Activated CD8-positive, alpha-beta memory T cell treated with anti-CD3 and anti-CD28 coated beads for 36 hours (primary cell): ENCODE measurements around the gene MAOB. TPM values are rescaled to one million over a fixed set of nuclear protein-coding genes. Genes with fewer than 3 reads are reported as not detected.
"Not testable (repeated sequence)": the region's sequence is repeated elsewhere in the genome, so short reads cannot be mapped to it uniquely, and the experiment has no call there.

Experiments used
- CTCF ChIA-PET: fragments of 350-600 bp; sonication (Branson Sonifier 250); formaldehyde crosslinking; loops from one replicate; lab custom pipeline; 2021; ENCODE audit warnings: antibody characterized with exemption; lab: Charles Lee
- POLR2A ChIA-PET: fragments of 350-600 bp; sonication (Branson Sonifier 250); formaldehyde crosslinking; loops from one replicate; lab custom pipeline; 2021; ENCODE audit warnings: antibody characterized with exemption; lab: Charles Lee
- total RNA-seq, 2 experiments: library from RNA; stranded (reverse); gene quantifications; one replicate each; pipeline ENCODE4 v1.2.3, GENCODE V29; 2021

Gene MAOB
- not detected for total RNA-seq

DNA sequence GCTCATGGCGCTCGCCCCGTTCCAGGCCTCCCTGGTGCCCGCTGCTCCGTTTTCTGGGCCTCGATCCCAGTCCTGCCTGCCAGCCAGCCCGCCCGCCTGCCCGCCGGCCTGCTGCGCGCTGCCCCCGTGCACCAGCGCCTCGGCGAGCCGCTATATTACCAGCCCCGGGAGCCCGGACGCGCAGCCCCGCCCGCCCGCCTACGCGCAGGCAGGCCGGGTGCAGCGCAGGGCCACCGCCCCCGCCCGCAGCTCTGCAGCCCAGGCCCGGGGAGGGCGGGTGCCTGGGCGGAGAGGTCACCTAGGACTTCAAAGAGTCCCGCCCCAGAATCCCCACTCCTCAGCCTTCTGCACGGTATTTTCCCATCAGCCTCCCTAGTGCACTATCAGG is at the start of gene MAOB:
Gene MAOB (minus strand): TSS at position 157 of the 388 bp plus-strand sequence. CDS start 151 bp downstream, at position 6.
- POLR2A ChIA-PET, result no interaction called here
- CTCF ChIA-PET, result no interaction called here

DNA sequence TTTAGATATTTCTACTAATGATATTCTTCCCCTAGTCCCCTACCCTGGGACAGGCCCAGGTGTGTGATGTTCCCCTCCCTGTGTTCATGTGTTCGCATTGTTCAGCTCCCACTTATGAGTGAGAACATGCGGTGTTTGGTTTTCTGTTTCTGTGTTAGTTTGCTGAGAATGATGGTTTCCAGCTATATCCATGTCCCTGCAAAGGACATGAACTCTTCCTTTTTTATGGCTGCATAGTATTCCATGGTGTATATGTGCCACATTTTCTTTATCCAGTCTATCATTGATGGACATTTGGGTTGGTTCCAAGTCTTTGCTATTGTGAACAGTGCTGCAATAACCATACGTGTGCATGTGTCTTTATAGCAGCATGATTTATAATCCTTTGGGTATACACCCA is 39.8 kb upstream of the MAOB start:
- POLR2A ChIA-PET, CTCF ChIA-PET: not testable (repeated sequence)

DNA sequence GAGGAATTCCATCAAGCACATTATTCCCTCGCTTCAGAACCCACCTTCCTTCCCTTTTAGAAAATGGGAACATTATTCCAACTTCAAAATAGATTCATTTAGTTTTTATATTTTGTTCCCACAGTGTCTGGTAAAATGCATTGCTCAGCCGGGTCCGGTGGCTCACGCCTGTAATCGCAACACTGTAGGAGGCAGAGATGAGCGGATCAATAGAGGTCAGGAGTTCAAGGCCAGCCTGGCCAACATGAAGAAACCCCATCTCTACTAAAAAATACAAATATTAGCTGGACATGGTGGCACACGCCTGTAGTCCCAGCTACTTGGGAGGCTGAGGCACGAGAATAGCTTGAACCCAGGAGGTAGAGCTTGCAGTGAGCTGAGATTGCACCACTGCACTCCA is 28.5 kb upstream of the MAOB start:
- POLR2A ChIA-PET, CTCF ChIA-PET: not testable (repeated sequence)

DNA sequence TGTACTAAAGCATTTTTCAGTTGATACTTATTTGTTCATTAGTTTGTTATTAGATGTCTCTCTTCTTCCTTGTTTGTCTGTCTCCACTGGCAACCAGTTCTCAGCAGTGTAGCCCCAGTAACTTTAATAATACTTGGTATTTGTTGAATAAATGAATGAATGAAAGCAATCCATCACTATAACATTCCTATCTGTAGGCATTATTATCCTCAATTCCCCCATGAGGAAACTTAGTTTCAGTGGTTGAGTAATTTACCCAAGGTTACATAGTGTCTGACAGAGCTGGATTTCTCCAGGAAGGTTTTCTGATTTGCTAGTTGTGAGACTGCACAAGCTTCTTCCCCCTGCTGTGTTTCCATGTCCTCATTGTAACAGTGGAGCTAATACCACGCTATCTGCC is 27.8 kb upstream of the MAOB start:
- CTCF ChIA-PET, result no interaction called here
- POLR2A ChIA-PET, result no interaction called here

DNA sequence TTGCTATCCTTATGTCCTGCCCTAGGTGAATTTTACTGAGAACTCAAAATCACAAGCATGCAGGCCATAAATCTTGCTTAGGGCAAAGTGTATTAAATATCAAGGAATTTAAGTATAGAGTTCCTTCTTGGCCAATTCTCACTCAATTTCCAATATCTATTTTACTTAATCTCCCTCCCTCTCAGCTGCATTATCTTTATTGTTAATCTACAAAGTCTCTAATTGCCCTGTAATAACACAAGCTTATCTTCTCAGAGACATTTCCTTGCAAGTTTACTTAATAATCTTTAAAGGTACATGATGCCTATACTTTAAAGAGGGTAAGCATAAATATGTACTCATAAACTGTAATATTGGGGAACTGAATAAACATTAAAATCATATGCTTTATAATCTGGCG is 26.9 kb upstream of the MAOB start:
- ChIA-PET POLR2A (no interaction called here), CTCF (no interaction called here)

DNA sequence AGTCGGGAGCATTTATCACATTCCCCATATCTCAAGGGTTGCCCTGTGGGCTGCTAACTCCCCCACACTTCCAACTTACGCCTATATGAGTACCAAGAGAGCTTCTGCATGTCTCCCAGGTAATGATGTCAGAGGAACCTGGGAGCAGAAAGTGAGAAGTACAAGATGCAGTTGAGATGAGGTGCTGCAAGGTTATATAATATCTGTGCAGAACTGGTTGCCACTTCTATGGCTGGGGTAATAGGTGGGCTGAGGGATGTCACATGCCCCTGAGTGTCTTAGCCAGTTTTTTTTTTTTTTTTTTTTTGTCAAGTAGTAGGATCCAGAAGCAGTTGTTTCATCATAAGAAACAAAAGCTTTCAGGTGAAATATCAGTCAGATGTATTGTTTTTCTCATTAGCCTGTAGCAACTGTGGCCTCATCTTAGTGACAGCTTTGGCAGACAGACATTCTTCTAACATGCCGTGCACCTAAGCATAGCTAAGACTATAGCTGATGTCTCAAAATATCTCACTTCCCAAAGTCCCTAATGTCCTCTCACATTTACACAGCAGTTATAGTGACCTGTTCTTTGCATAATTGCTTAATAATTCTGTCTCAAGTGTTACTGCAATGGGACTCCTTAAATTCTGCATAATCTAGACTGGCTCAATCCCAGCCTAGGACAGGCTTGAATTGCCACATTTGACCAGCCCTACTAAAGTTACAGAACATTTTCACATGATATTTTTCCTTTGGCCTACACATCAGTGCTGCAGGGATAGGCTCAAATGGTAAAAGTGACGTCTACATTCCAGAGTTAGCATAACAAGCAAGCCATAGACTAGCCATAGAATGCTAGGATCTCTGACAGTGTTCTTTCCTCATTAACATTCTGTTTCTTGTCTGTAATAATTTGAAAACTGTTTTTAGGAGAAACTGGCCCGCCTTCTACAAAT is 17.9 kb upstream of the MAOB start:
- POLR2A ChIA-PET, result no interaction called here
- CTCF ChIA-PET, result interaction anchor here (0.7 kb wide), 1 partner anchor 193 kb away, joined by 3 read pairs; no protein-coding TSS in a partner anchor

DNA sequence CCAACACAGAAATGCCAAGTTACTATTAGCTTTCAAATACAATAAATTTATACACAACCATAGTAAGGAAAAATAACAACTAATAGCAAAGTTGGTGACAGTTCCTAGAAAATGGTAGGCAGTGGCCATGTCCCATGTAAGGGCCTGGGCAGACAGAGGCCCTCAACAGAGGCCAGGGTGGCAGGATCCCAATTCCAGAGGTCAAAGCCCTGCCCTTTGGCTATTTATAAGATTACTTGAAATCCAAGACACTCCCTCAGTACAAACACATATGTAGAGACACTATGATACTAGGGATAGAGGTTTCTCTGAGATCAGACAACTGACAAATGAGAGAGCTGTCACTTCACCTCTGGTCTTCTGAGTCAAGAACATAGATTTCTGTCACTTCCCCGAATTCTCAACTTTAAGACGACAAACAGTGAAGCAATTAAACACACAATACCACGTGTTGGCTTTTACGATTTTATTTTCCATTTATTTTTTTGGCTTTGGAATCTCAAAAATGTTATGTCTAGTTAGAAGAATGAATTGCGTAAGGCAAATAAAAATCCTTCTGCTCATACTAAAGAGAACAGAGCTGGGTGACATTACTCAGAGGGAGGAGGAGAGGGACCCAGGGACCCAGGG is 16.3 kb upstream of the MAOB start:
- ChIA-PET POLR2A (no interaction called here), CTCF (no interaction called here)

DNA sequence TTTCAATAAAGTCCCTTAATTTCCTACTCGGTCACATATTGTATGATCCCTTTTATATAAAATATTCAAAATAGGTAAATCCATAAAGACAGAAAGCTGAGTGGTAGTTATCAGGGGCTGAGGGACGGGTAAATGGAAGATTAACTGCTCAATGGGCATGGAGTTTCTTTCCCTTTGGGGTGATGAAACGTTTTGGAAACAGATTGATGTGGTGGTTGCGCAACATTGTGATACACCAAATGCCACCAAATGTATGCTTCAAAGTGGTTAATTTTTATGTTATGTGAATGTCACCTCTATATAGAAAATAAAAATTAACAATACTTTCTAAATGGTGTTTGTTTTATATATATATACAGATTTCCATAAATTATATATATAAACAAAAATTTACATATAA is 15.0 kb upstream of the MAOB start:
- POLR2A ChIA-PET, result no interaction called here
- CTCF ChIA-PET, result no interaction called here

DNA sequence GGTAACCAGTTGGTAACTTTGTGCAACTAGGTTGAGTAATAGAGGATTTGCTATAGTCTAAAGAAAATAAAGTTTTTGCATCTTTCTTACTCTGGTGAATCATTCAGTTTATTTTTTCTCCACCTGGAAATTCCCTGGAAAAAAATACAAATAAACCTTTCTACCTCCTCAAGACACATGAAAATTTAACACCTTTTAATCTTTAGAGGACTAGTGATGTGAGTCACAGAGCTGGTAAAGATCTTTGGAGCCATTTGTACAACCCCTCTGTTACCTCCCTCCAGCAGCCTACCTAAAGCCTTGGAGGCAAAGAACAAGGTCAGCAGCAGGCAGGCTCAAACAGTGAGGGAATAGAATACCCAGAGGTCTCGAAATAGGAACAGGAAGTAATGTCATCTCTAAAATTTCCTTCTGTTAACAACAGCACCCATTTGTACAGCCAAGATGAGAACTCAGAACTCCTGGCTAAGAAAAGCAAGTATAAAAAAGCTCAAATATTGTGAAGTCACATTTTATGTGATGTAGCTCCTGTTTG is 10.2 kb upstream of the MAOB start:
- ChIA-PET POLR2A (no interaction called here), CTCF (no interaction called here)

DNA sequence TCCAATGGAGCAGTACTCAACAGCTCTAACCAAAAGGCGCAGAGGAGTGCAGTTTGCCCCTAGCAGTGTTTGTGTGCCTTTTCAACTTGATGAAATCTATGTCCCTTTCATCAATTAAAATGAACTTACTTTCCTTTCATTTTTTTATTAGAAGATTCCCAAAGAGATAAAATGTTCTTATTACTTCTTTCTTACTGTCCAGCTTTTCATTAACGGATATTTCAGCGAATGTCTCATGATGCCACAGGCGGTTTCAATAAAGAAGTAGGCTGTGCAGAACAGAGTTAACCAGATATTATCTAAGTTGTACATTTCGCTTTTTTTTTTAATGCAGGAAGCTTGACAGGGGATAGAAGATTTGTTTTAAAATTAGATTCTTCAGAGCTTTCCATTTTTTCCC is 3.4 kb upstream of the MAOB start:
- CTCF ChIA-PET, result no interaction called here
- POLR2A ChIA-PET, result no interaction called here

DNA sequence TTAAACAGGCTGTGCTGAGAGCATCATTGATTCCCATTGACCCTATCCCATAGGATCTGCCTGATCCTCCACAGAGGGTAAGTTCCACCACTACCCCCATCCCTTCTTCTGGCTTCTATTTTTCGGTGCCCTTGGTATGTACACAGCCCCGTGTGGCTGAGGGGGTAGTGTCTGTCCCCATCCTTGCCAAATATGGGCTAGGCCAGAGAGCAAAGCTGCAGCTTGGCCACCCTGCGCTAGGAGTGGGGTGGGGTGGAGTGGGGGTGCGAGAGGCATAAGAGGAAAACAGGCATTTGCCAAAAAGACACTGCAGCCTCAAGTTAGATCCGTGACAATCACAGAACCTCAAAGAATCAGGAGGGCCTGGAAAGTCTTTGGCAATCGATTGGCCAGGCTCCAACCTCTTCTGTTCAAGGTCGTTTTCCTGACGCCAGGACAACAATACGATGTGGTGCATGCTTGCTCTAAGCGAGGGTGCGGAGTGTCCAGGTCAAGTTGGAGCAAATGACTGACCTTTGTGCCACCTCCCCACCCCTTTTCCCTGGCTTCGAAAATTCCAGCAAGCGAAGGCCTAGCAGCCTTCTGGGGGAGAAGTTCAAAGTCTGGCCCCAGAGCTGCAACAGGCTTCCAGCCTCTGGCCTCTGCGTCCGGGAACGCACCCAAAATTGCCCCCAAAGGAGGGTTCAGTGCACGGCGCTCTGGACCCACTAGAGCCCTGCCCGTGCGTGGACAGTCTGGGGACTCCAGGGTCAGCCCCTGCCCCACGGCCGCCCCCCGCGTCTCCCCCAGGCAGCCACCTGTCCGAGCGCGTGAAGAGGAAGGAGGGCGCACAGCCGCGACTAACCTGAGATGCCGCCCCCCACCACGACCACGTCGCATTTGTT is 598 bp downstream of the MAOB start:
- POLR2A ChIA-PET, result no interaction called here

DNA sequence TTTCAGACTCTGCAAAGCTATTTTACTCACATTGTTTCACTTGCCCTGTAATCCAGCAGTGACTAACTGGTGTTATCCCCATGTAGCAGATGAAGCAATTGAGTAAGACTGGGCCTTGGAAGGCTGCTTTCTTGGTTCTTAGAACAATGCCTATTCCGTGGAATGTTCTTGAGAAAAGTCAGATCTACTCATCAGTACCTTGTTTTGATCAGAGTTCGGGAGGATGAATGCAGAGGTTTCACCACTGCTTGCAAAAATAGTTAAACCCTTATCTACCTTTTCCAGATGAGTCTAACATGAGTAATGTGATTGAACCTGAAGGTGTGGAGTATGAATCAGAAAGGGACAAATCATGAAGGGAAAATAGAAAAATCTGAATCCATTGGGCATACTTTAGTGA is 1.8 kb downstream of the MAOB start:
- POLR2A ChIA-PET, result no interaction called here
- CTCF ChIA-PET, result no interaction called here

More for the DNA sequence above, 598 bp downstream of the MAOB start:
- CTCF ChIA-PET, result no interaction called here

DNA sequence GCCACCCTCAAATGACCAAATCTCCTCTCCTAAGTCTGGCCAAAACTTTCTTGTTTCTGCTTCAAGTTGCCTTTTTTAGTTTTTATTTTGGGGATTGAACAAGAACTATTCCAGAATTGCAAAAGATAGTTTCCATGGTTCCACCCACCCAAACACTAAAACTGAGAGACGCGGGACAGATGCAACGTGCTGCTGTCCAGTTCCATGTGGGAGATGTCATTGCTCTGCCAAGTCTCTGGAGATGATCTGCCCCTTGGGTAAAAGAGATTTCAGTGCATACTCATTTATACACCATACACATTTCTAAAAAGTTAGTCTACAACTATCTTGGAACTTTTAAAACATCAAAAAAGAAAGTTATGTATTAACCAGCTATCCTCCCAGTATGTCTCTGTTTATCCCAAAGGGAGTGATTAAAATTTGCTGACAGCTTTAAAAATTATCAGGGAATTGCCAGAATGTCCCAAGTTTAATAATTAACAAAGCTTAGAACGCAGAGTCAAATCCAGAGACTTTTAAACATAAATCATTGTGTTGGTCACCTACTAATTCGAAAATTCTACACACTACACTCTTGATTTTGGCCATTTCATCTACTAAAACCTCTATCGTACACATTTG is 3.2 kb downstream of the MAOB start:
- CTCF ChIA-PET, result no interaction called here
- POLR2A ChIA-PET, result no interaction called here

DNA sequence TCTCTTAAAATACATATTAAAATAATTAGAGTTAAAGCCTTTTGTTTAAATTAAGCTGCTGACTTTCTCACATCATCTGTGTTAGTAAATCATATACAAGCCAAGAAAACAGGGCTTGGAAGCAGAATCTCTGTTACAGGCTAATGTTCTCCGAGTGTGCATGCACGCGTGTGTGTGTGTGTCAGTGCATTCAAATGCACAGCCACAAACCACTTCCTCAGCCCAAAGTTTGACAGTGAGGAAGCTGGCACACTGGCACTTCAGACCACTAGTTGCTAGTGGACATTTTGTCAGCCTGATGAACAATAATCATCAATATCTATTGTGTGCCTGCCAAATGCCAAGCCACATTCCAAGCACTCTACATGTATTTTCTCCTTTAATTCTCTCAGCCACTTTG is 5.6 kb downstream of the MAOB start:
- ChIA-PET CTCF (no interaction called here), POLR2A (no interaction called here)

DNA sequence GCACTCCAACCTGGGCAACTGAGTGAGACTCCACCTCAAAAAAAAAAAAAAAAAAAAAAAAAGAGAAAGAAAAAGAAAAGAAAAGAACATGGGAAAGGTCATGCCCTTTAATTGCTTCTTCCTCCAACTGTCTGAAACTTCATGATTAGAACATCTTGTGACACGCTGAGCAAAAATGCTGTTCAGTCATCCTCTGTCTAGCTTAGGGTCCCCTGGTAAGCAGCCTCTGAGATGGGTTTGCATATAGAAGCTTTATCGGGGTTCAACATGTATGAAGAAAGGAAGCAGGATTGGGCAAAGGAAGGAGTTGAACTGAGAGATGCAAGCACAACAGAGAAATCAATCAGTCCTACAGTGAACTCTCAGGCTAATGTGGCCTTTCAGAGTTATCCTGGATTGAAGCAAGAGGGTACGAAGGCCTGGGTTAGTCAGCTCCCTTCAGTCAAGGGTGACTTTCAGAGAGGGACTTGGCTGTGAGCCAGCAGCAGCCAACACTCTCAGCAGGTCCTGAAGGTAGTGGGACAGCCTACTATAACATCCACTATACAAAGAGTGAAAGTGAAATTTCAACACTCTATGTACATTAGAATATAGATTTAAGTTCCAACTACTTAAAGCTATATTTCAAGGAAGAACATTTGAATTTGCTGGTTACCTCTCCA is 11.4 kb downstream of the MAOB start:
- POLR2A ChIA-PET, result no interaction called here
- CTCF ChIA-PET, result no interaction called here

DNA sequence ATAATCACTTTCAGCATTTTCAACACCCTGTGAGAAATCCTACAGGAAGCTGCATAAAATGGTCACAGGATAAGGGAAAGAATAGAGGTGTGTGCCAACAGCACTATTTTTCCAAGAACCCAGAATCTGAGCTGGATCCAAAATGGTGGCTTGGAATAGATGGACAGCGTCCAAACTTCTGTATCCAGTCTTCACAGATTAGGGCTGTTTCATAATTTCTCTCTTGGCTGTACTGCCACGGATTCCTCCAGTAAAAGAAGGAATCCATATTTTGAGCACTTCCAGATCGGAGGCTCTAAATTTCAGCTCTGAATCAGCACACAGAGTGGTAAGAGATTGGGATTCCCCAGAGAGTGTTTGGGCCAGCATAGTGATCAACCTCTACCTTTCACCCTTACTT is 12.2 kb downstream of the MAOB start:
- ChIA-PET CTCF (no interaction called here), POLR2A (no interaction called here)

DNA sequence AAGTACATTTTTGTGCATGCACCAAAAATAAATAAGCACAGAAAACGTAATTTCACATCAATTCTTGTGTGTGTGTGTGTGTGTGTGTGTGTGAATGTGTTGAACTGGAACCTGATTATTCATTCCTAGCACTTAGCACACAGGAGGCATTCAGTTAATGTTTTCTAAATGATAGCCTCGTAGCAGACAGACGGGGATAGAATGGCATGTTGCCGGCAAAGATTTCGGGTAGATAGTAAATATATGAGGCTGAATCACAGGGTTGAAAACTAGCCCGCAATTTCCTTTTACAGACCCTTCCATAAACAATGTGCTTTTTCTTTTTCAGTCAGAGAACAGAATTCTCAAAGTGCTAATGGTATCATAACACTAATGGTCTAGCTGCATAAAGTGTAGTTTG is 13.5 kb downstream of the MAOB start:
- POLR2A ChIA-PET, result no interaction called here
- CTCF ChIA-PET, result interaction anchor here (0.6 kb wide), 1 partner anchor 156 kb away, joined by 4 read pairs; no protein-coding TSS in a partner anchor

DNA sequence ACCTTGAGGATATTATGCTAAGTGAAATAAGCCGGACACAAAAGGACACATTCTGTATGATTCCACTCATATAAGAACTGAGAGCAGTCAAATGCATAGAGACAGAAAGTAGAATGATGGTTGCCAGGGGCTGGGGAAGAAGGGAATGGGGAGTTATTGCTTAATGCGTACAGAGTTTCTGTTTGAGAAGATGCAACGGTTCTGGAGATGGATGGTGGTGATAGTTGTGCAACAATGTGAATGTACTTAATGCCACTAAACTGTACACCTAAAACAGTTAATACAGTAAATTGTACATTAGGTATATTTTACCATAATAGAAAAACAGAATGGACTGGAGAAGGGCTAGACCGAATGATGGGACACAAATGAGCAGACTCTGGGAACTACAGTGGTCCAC is 15.8 kb downstream of the MAOB start:
- CTCF ChIA-PET, result no interaction called here
- POLR2A ChIA-PET, result no interaction called here

DNA sequence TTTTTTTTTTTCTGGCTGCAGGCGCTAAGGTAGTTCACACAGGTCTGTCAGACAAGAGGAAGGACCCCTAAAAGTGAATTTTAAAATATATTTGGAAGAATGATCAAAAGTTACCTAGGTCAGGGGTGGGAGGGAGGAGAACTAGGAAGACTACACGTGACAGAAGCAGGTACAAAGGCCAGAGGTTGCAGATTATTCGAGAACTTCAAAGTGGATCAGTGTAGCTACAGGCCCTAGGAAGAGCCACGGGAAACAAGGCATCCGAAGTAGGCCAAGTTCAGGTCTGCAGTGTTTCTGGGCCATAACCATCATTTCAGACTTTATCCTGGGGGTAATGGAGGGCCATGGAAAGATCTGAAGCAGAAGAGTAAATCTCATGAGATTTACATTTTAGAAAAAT is 16.5 kb downstream of the MAOB start:
- ChIA-PET CTCF (no interaction called here), POLR2A (no interaction called here)
